ENCODE data around the gene ILK.

ILK gene

GRCh38 chr11:6579681-6580080 lies 23.9 kb upstream of the ILK start:
- no peak for DNase-seq
- Histone ChIP-seq H3K4me3 (ENCODE audit: low read depth, low read length) (no peak overlapping the region), H3K9me3 (no peaks in the 10 kb centered on the region), H3K36me3 (no peaks in the 10 kb centered on the region), H3K27me3 (no peaks in the 10 kb centered on the region), H3K4me1 (peaks cover 3% of the 10 kb centered on the region; the same call in 1 of the 2 replicates)
- no peak for TF ChIP-seq CTCF (IDR thresholded peaks at IDR 0.05; ENCODE audit: low read depth, low read length)

GRCh38 chr11:6583584-6583983 lies 20.0 kb upstream of the ILK start:
- TF ChIP-seq CTCF (IDR thresholded peaks at IDR 0.05; ENCODE audit: low read depth, low read length): no peak
- no peak overlapping the region for H3K4me3 ChIP-seq (ENCODE audit: low read depth, low read length)
- DNase-seq: no peak
- no peaks in the 10 kb centered on the region for H3K4me1 ChIP-seq
- no peaks in the 10 kb centered on the region for H3K27me3 ChIP-seq
- H3K36me3 ChIP-seq: no peaks in the 10 kb centered on the region
- H3K9me3 ChIP-seq: no peaks in the 10 kb centered on the region

GRCh38 chr11:6584528-6584927 lies 19.0 kb upstream of the ILK start:
- no peak overlapping the region for H3K4me3 ChIP-seq (ENCODE audit: low read depth, low read length)

GRCh38 chr11:6586434-6587359 lies 16.9 kb upstream of the ILK start:
- H3K9me3 ChIP-seq: no peaks in the 10 kb centered on the region
- H3K27me3 ChIP-seq: no peaks in the 10 kb centered on the region
- no peaks in the 10 kb centered on the region for H3K4me1 ChIP-seq
- peak overlapping the region; percentile 45 for H3K4me3 ChIP-seq (ENCODE audit: low read depth, low read length)
- DNase-seq: peak; percentile 72
- no peaks in the 10 kb centered on the region for H3K36me3 ChIP-seq
- TF ChIP-seq CTCF (IDR thresholded peaks at IDR 0.05; ENCODE audit: low read depth, low read length): no peak

More at GRCh38 chr11:6584528-6584927, 19.0 kb upstream of the ILK start:
- Histone ChIP-seq H3K9me3 (no peaks in the 10 kb centered on the region), H3K36me3 (no peaks in the 10 kb centered on the region), H3K27me3 (no peaks in the 10 kb centered on the region), H3K4me1 (no peaks in the 10 kb centered on the region)
- no peak for DNase-seq
- TF ChIP-seq CTCF (IDR thresholded peaks at IDR 0.05; ENCODE audit: low read depth, low read length): no peak

- no peaks in the 10 kb centered on the region for H3K4me1 ChIP-seq
- H3K27me3 ChIP-seq: no peaks in the 10 kb centered on the region
- no peaks in the 10 kb centered on the region for H3K9me3 ChIP-seq
- H3K4me3 ChIP-seq (ENCODE audit: low read depth, low read length): no peak overlapping the region
- no peaks in the 10 kb centered on the region for H3K36me3 ChIP-seq
- no peak for DNase-seq
- TF ChIP-seq CTCF (IDR thresholded peaks at IDR 0.05; ENCODE audit: low read depth, low read length): no peak
These were observed 16.1 kb upstream of the ILK start for GRCh38 chr11:6587360-6587953.

- TF ChIP-seq CTCF (IDR thresholded peaks at IDR 0.05; ENCODE audit: low read depth, low read length): no peak
- Histone ChIP-seq H3K9me3 (no peaks in the 10 kb centered on the region), H3K4me3 (ENCODE audit: low read depth, low read length) (no peak overlapping the region), H3K4me1 (no peaks in the 10 kb centered on the region), H3K27me3 (no peaks in the 10 kb centered on the region), H3K36me3 (no peaks in the 10 kb centered on the region)
- DNase-seq: no peak
These were observed 15.6 kb upstream of the ILK start for GRCh38 chr11:6588018-6588417.
